HepG2 (cell line): ENCODE data around the gene GFPT2. TPM values are rescaled to one million over a fixed set of nuclear protein-coding genes. Genes with fewer than 3 reads are reported as not detected.
A peak's percentile ranks its signal among the peaks of the same experiment; 100 is the strongest.

Experiments
- ATAC-seq: fragments of 200-7000 bp; cut with Tn5 transposase; 3 replicates; pipeline ENCODE4 v1.9.1; 2020; ENCODE audit warnings: mild to moderate bottlenecking, moderate library complexity
- BruUV-seq: library from RNA; stranded (reverse); fragments of 400-500 nt; replicated peaks from 2 replicates; lab custom pipeline; 2021; lab: Mats Ljungman, UMichigan
- CTCF ChIA-PET: fragments of 300-600 bp; formaldehyde crosslinking; extraction: SDS; loops from one replicate; lab custom pipeline; 2021; ENCODE audit warnings: low total read pairs, inconsistent platforms, low intra/inter-chr PET ratio; lab: Yijun Ruan, JAX
- POLR2A ChIA-PET: fragments of 350-600 bp; sonication (Branson Sonifier 250); formaldehyde crosslinking; loops from one replicate; lab custom pipeline; 2020; ENCODE audit warnings: antibody characterized with exemption, inconsistent platforms; lab: Yijun Ruan, JAX
- DNase-seq: peaks from one replicate; pipeline ENCODE4 v3.0.0-alpha.2; 2015; ENCODE audit warnings: low spot score
- FAIRE-seq: peaks from 3 replicates; lab custom pipeline; 2011; peaks lifted over from hg19 to GRCh38; lab: Jason Lieb, UNC
- H2AFZ ChIP-seq: one replicate; pipeline ENCODE4 v1.6.1; 2011; ENCODE audit warnings: low read length, inconsistent platforms
- H3K27ac ChIP-seq: fragments of 300-600 bp; 3 replicates; pipeline ENCODE4 v1.8.0; 2011; ENCODE audit warnings: mixed run types, mild to moderate bottlenecking, mixed read lengths, low read length, inconsistent platforms; ENCODE audit not compliant: insufficient read depth; ENCODE audit errors: extremely low read length
- H3K27me3 ChIP-seq, 2 experiments: fragments of 200-600 bp in 1 of 2; 2 replicates in 1 of 2; 3 replicates in 1 of 2; pipeline versions ENCODE4 v1.6.0 to v1.8.0; 2011; ENCODE audit warnings: low read length in 2 of 2, mild to moderate bottlenecking in 2 of 2, moderate library complexity in 2 of 2, inconsistent platforms in 1 of 2; ENCODE audit not compliant: insufficient read depth in 2 of 2, control insufficient read depth in 1 of 2
- H3K36me3 ChIP-seq, 2 experiments: fragments of 200-600 bp in 1 of 2; replicated peaks in 1 of 2; 2 replicates in 1 of 2; 3 replicates in 1 of 2; pipeline versions ENCODE4 v1.5.1 to v1.8.0; 2011; ENCODE audit warnings: low read length in 2 of 2, inconsistent platforms in 1 of 2; ENCODE audit not compliant: insufficient read depth in 2 of 2, control insufficient read depth in 1 of 2
- H3K4me1 ChIP-seq: 2 replicates; pipeline ENCODE4 v1.5.1; 2012; ENCODE audit warnings: low read length, inconsistent platforms; ENCODE audit not compliant: insufficient read depth
- H3K4me2 ChIP-seq: 2 replicates; pipeline ENCODE4 v1.6.0; 2011; ENCODE audit warnings: low read depth, low read length, inconsistent platforms
- H3K4me3 ChIP-seq, 3 experiments: fragments of 200-600 bp in 1 of 3; sonication (generic), shearing (Covaris generic) in 1 of 3; replicated peaks in 1 of 3; 2 replicates each; pipeline ENCODE4 v1.5.1; 2011 to 2016; ENCODE audit warnings: low read length in 3 of 3, inconsistent platforms in 2 of 3, low read depth in 2 of 3, mild to moderate bottlenecking in 2 of 3, control low read depth in 1 of 3, mixed read lengths in 1 of 3; ENCODE audit not compliant: insufficient read depth in 1 of 3
- H3K79me2 ChIP-seq: one replicate; pipeline ENCODE4 v1.6.1; 2011; ENCODE audit warnings: low read length, inconsistent platforms; ENCODE audit not compliant: insufficient read depth
- H3K9ac ChIP-seq: 2 replicates; pipeline ENCODE4 v1.6.0; 2011; ENCODE audit warnings: mild to moderate bottlenecking, low read depth, low read length, inconsistent platforms; ENCODE audit not compliant: insufficient read depth
- H3K9me3 ChIP-seq: 2 replicates; pipeline ENCODE4 v1.5.1; 2012; ENCODE audit warnings: mild to moderate bottlenecking, low read length
- H4K20me1 ChIP-seq: 2 replicates; pipeline ENCODE4 v1.6.0; 2011; ENCODE audit warnings: inconsistent platforms, mild to moderate bottlenecking, low read length, moderate library complexity; ENCODE audit not compliant: insufficient read depth
- CREB1 ChIP-seq, 2 experiments: fragments of 450-650 bp in 1 of 2; IDR thresholded peaks; 2 replicates each; pipeline ENCODE4 v1.6.1; 2016 to 2017; ENCODE audit warnings: control low read depth in 1 of 2, mild to moderate bottlenecking in 1 of 2, missing compliant biosample characterization in 1 of 2, missing genetic modification characterization in 1 of 2
- SIN3A ChIP-seq: IDR thresholded peaks from 2 replicates; pipeline ENCODE4 v1.6.1; 2011; ENCODE audit warnings: low read depth, mild to moderate bottlenecking, control low read depth, low read length, borderline replicate concordance
- SNAPC2 ChIP-seq: sonication (generic); formaldehyde crosslinking; IDR thresholded peaks from 2 replicates; pipeline ENCODE4 v1.8.1; 2022; ENCODE audit warnings: mild to moderate bottlenecking, missing genetic modification reagents
- TRAFD1 ChIP-seq: sonication (generic); formaldehyde crosslinking; IDR thresholded peaks from 2 replicates; pipeline ENCODE4 v1.5.1; 2020; ENCODE audit warnings: missing genetic modification reagents, mild to moderate bottlenecking, borderline replicate concordance
- WIZ ChIP-seq: sonication (generic); formaldehyde crosslinking; IDR thresholded peaks from 2 replicates; pipeline ENCODE4 v1.5.1; 2020; ENCODE audit warnings: mild to moderate bottlenecking, missing genetic modification reagents
- ZBTB33 ChIP-seq: sonication (generic); formaldehyde crosslinking; IDR thresholded peaks from 2 replicates; pipeline ENCODE4 v1.4.0; 2020; ENCODE audit warnings: missing genetic modification reagents
- ZFP62 ChIP-seq: sonication (generic); formaldehyde crosslinking; IDR thresholded peaks from 2 replicates; pipeline ENCODE4 v1.4.0; 2020; ENCODE audit warnings: missing genetic modification reagents
- ZNF552 ChIP-seq: sonication (generic); formaldehyde crosslinking; IDR thresholded peaks from 2 replicates; pipeline ENCODE4 v1.9.0; 2022; ENCODE audit warnings: missing genetic modification reagents, mild to moderate bottlenecking, borderline replicate concordance
- WGBS: methylation state at CpG from one replicate; pipeline ENCODE4 v1.1.6; 2017; ENCODE audit warnings: low lambda C conversion rate; 5-methylcytosine and 5-hydroxymethylcytosine counted together
- in situ Hi-C: cut with HindIII; loops from 2 replicates; pipeline ENCODE4 v1.10.0; 2017; ENCODE audit warnings: low pct_unique_long_range_greater_than_20kb; ENCODE audit not compliant: extremely low pct_ligation_motif_present
- intact Hi-C: fragments of 100-400 bp; cut with micrococcal nuclease; formaldehyde crosslinking; loops from one replicate; pipeline ENCODE4 v1.10.0; 2022; ENCODE audit not compliant: unreplicated experiment
- polyA plus RNA-seq, 8 experiments: library from polyadenylated mRNA; depleted of rRNA in 3 of 8; stranded (reverse) in 7 of 8; unstranded in 1 of 8; fragments of >200 nt; fragmentation: Illumina TruSeq in 4 of 8; extraction: Trizol in 4 of 8; gene quantifications; 2 replicates each; pipeline versions ENCODE4 v1.2.1 to v1.2.3, GENCODE V29; 2011 to 2016; ENCODE audit warnings: low read depth in 4 of 8, missing spikeins in 1 of 8, mixed read lengths in 1 of 8; ENCODE audit not compliant: insufficient read depth in 1 of 8
- total RNA-seq, 5 experiments: library from RNA; depleted of rRNA; stranded (reverse); fragments of >200 nt; fragmentation: Illumina TruSeq; extraction: Trizol; gene quantifications; 2 replicates each; pipeline ENCODE4 v1.2.3, GENCODE V29; 2016; ENCODE audit warnings: low read depth in 1 of 5

Gene GFPT2
- total and polyA plus RNA-seq, 2 of the 13 experiments (the other 11 are each of a cell fraction or from before 2014, with no cell fraction given) = 0.18 TPM

DNA sequence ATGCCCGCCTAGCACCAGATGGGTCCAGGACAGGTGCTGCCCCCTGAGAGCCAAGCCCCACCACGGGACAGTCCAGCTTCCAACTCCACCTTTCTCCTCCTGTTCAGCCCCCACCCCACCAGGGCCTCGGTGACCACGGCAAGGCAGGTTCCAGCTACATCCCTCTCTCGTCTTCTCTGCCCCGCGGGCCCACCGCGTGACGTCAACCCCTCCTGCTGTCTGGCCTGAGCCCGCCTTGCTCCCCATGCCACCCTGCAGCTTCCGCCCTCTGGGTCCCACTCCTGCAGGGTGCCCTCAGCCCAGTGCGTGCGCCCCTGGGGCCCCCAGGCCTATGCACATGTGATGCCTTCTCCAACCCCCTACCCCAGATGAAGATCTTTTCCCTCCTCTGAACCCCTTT is 6.8 kb downstream of the GFPT2 start:
- ChIA-PET POLR2A (no interaction called here), CTCF (no interaction called here)
- no peak for DNase-seq
- H3K9ac ChIP-seq = no peak overlapping the region
- WGBS = 60% methylated on average over 12 of the region's 14 CpGs
- TF ChIP-seq ZBTB33 (no peak), CREB1 (IDR thresholded peaks at IDR 0.05) (peak; percentile 50), CREB1 (CRISPR knock-in tag; IDR thresholded peaks at IDR 0.05) (no peak), ZNF552 (CRISPR knock-in tag) (no peak), SIN3A (no peak), TRAFD1 (CRISPR knock-in tag) (no peak), ZFP62 (no peak), SNAPC2 (CRISPR knock-in tag) (no peak), WIZ (CRISPR knock-in tag) (no peak)
- no peaks in the 10 kb centered on the region for H4K20me1 ChIP-seq
- H2AFZ ChIP-seq = no peak overlapping the region
- H3K27ac ChIP-seq = no peak overlapping the region
- no peaks in the 10 kb centered on the region for H3K79me2 ChIP-seq
- H3K36me3 ChIP-seq = no peaks in the 10 kb centered on the region
- no peak overlapping the region for H3K4me3 ChIP-seq
- H3K27me3 ChIP-seq = peaks cover 7 to 65% of the 10 kb centered on the region in 2 experiments
- intact Hi-C loops (no loop called here), in situ Hi-C loops (no loop called here)
- H3K4me2 ChIP-seq = no peak overlapping the region
- ATAC-seq = no peak
- no peak for FAIRE-seq
- no TSS peak for BruUV-seq
- H3K9me3 ChIP-seq = no peaks in the 10 kb centered on the region
- no peaks in the 10 kb centered on the region for H3K4me1 ChIP-seq
